Peyer's patch (tissue), 4 donors: ENCODE results near the gene LAIR1.

Source experiments
- POLR2A ChIP-seq, 2 donors: fragments of 450-650 bp; IDR thresholded peaks; one replicate each; pipeline ENCODE4 v1.5.1; 2017; ENCODE audit warnings: antibody characterized with exemption in 2 of 2, mild to moderate bottlenecking in 2 of 2, moderate library complexity in 2 of 2
- TF ChIP-seq, protein P1 (sequence below), 6 experiments: fragments of 450-650 bp in 4 of 6; fragments of 200-600 bp in 2 of 6; sonication (generic) in 1 of 6; IDR thresholded peaks; one replicate each; pipeline ENCODE4 v1.5.1; 2017 to 2019; ENCODE audit warnings: antibody characterized with exemption in 6 of 6, mild to moderate bottlenecking in 3 of 6, moderate library complexity in 1 of 6

DNA sequence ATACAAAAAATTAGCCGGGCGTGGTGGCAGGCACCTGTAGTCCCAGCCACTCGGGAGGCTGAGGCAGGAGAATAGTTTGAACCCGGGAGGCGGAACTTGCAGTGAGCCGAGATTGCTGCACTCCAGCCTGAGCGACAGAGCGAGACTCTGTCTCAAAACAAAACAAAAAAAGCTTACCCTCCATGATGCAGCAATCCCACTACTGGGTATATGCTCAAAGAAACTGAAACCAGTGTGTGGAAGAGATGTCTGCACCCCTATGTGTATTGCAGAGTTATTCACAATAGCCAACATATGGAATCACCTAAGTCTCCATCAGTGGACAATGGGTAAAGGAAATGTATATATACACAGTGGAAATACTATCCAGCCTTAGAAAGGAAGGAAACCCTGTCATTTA lies 31.0 kb upstream of the LAIR1 start:
- TF ChIP-seq, protein P1, sequence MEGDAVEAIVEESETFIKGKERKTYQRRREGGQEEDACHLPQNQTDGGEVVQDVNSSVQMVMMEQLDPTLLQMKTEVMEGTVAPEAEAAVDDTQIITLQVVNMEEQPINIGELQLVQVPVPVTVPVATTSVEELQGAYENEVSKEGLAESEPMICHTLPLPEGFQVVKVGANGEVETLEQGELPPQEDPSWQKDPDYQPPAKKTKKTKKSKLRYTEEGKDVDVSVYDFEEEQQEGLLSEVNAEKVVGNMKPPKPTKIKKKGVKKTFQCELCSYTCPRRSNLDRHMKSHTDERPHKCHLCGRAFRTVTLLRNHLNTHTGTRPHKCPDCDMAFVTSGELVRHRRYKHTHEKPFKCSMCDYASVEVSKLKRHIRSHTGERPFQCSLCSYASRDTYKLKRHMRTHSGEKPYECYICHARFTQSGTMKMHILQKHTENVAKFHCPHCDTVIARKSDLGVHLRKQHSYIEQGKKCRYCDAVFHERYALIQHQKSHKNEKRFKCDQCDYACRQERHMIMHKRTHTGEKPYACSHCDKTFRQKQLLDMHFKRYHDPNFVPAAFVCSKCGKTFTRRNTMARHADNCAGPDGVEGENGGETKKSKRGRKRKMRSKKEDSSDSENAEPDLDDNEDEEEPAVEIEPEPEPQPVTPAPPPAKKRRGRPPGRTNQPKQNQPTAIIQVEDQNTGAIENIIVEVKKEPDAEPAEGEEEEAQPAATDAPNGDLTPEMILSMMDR (IDR thresholded peaks at IDR 0.05), result no peak
- no peak for TF ChIP-seq POLR2A (IDR thresholded peaks at IDR 0.05)
